Measurements from ENCODE around the gene SLIT3.

DNA sequence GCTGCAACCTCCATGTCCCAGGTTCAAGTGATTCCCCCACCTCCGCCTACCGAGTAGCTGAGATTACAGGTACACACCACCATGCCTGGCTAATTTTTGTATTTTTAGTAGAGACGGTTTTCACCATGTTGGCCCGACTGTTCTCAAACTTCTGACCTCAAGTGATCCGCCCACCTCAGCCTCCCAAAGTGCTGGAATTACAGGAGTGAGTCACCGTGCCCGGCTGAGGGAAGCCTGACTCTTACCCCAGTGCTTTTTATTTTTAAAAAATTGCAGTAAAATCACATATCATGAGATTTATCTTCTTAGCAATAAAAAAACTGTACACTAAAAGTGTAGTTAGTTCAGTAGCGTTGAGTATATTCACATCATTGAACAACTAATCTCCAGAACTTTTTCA lies 105.3 kb downstream of the SLIT3 start:
- TF ChIP-seq, protein P1, sequence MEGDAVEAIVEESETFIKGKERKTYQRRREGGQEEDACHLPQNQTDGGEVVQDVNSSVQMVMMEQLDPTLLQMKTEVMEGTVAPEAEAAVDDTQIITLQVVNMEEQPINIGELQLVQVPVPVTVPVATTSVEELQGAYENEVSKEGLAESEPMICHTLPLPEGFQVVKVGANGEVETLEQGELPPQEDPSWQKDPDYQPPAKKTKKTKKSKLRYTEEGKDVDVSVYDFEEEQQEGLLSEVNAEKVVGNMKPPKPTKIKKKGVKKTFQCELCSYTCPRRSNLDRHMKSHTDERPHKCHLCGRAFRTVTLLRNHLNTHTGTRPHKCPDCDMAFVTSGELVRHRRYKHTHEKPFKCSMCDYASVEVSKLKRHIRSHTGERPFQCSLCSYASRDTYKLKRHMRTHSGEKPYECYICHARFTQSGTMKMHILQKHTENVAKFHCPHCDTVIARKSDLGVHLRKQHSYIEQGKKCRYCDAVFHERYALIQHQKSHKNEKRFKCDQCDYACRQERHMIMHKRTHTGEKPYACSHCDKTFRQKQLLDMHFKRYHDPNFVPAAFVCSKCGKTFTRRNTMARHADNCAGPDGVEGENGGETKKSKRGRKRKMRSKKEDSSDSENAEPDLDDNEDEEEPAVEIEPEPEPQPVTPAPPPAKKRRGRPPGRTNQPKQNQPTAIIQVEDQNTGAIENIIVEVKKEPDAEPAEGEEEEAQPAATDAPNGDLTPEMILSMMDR (IDR thresholded peaks at IDR 0.05): no peak
- no peak for TF ChIP-seq EZH2 (IDR thresholded peaks at IDR 0.05)
- TF ChIP-seq EZH2phosphoT487 (IDR thresholded peaks at IDR 0.05): no peak
